GM23248 (cell line): ENCODE data around the gene PLXDC2. TPM values are rescaled to one million over a fixed set of nuclear protein-coding genes. Genes with fewer than 3 reads are reported as not detected.

Source experiments
- DNase-seq: peaks from one replicate; pipeline ENCODE4 v3.0.0-alpha.2; 2015
- H2AFZ ChIP-seq: fragments of 200-600 bp; sonication (generic); 2 replicates; pipeline ENCODE4 v1.6.1; 2016; ENCODE audit warnings: antibody characterized with exemption
- H3F3A ChIP-seq: fragments of 200-600 bp; sonication (generic); 2 replicates; pipeline ENCODE4 v1.6.1; 2016; ENCODE audit warnings: mild to moderate bottlenecking, antibody characterized with exemption, mixed run types; ENCODE audit not compliant: insufficient read depth
- H3K27ac ChIP-seq: fragments of 200-600 bp; sonication (generic); 2 replicates; pipeline ENCODE4 v1.5.1; 2016; ENCODE audit warnings: mild to moderate bottlenecking
- H3K27me3 ChIP-seq: fragments of 200-600 bp; sonication (generic); replicated peaks from 2 replicates; pipeline ENCODE4 v1.6.1; 2016; ENCODE audit warnings: mild to moderate bottlenecking; ENCODE audit not compliant: insufficient read depth
- H3K36me3 ChIP-seq: fragments of 200-600 bp; sonication (generic); 2 replicates; pipeline ENCODE4 v1.6.1; 2016; ENCODE audit warnings: low read depth, mild to moderate bottlenecking
- H3K4me1 ChIP-seq: fragments of 200-600 bp; sonication (generic); 2 replicates; pipeline ENCODE4 v1.6.1; 2016; ENCODE audit warnings: mild to moderate bottlenecking; ENCODE audit not compliant: insufficient read depth
- H3K4me2 ChIP-seq: fragments of 200-600 bp; sonication (generic); one replicate; pipeline ENCODE4 v1.6.1; 2016; ENCODE audit warnings: mild to moderate bottlenecking; ENCODE audit not compliant: unreplicated experiment
- H3K4me3 ChIP-seq: fragments of 200-600 bp; sonication (generic); 2 replicates; pipeline ENCODE4 v1.5.1; 2016; ENCODE audit warnings: mild to moderate bottlenecking
- H3K79me2 ChIP-seq: fragments of 200-600 bp; sonication (generic); 2 replicates; pipeline ENCODE4 v1.6.1; 2016; ENCODE audit warnings: mild to moderate bottlenecking; ENCODE audit not compliant: insufficient read depth
- H3K9ac ChIP-seq: fragments of 200-600 bp; sonication (generic); 2 replicates; pipeline ENCODE4 v1.6.1; 2016; ENCODE audit warnings: mild to moderate bottlenecking
- H3K9me2 ChIP-seq: fragments of 200-600 bp; sonication (generic); 2 replicates; pipeline ENCODE4 v1.6.1; 2016; ENCODE audit warnings: mixed run types, mild to moderate bottlenecking, moderate library complexity; ENCODE audit not compliant: insufficient read depth
- H3K9me3 ChIP-seq: fragments of 200-600 bp; sonication (generic); one replicate; pipeline ENCODE4 v1.6.1; 2017; ENCODE audit warnings: low read depth
- H4K20me1 ChIP-seq: fragments of 200-600 bp; sonication (generic); 2 replicates; pipeline ENCODE4 v1.6.0; 2016; ENCODE audit not compliant: insufficient read depth
- EZH2 ChIP-seq: fragments of 200-600 bp; sonication (generic); IDR thresholded peaks from 2 replicates; pipeline ENCODE4 v1.6.1; 2018; ENCODE audit warnings: antibody characterized with exemption, mild to moderate bottlenecking; ENCODE audit not compliant: insufficient read depth, poor library complexity, severe bottlenecking
- EZH2phosphoT487 ChIP-seq: fragments of 200-600 bp; sonication (generic); IDR thresholded peaks from 2 replicates; pipeline ENCODE4 v1.6.1; 2018; ENCODE audit warnings: antibody characterized with exemption, moderate library complexity, mild to moderate bottlenecking, low read depth; ENCODE audit not compliant: insufficient read depth
- WGBS, 2 experiments: methylation state at CpG; one replicate each; pipeline ENCODE4 v1.1.6; 2015 to 2017; ENCODE audit warnings: low lambda C conversion rate in 2 of 2, low coverage in 1 of 2; ENCODE audit errors: missing lambda C conversion rate in 2 of 2; 5-methylcytosine and 5-hydroxymethylcytosine counted together
- in situ Hi-C: fragments of 300-500 bp; cut with MboI; formaldehyde crosslinking; loops from 2 replicates; pipeline ENCODE4 v1.15.0; 2020
- polyA plus RNA-seq: library from polyadenylated mRNA; unstranded; fragments of >200 nt; fragmentation: Nextera tagmentation; extraction: Ambion mirVana; gene quantifications from 2 replicates; pipeline ENCODE4 v1.2.1, GENCODE V29; 2016
- total RNA-seq: library from RNA; depleted of rRNA; stranded (reverse); fragments of >200 nt; shearing (Covaris generic); gene quantifications from 2 replicates; pipeline ENCODE4 v1.2.3, GENCODE V29; 2014

The PLXDC2 gene
- total and polyA plus RNA-seq, 2 experiments from 2014 or later: 0.81 to 2.3 TPM

DNA sequence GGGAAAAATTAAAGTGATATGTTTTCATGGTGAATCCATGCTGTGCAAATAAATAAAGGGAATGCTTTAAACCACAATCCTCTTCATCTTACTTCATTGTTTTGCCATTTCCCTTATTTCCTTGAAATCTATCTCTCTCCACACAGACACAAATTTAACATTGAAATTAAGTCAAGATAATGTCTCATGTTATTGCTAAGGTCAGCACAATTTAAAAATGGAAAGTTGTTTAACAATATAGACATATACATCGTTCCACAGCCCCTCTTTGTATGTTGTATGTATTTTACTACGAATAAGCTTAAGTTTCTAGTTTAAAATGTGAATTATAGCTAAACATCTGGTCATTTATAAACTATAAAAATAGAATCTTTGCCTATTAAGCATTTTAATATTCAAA is 256.9 kb downstream of the PLXDC2 start:
- Histone ChIP-seq H3K9ac (no peak overlapping the region), H2AFZ (no peak overlapping the region), H4K20me1 (no peaks in the 10 kb centered on the region), H3K9me2 (no peaks in the 10 kb centered on the region), H3K27ac (no peak overlapping the region), H3K36me3 (no peaks in the 10 kb centered on the region), H3K4me3 (no peak overlapping the region), H3K4me2 (no peak overlapping the region), H3F3A (no peaks in the 10 kb centered on the region), H3K27me3 (no peaks in the 10 kb centered on the region), H3K4me1 (no peaks in the 10 kb centered on the region), H3K79me2 (no peaks in the 10 kb centered on the region), H3K9me3 (no peaks in the 10 kb centered on the region)
- DNase-seq: no peak
- TF ChIP-seq EZH2 (no peak), EZH2phosphoT487 (no peak)
- WGBS, 2 experiments: 9% methylated on average over 2 of the region's 2 CpGs
- in situ Hi-C loops: no loop called here

DNA sequence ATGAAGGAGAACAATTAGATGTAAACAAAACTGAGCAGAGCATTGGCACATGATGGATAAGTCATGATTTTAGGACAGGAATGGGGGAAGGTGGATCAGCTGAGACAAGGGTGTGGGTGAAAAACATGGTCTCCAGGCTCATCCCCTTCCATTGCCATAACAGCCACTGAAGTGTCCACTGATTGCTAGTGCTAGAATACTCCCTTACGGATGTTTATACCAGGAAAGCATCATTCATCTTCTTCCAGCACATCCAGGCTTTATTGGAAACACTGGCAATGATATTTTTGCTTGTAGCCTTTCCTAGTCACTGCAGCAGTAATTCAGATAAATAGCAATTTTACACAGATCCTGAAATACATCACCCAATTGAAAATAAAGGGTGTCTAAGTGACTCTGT is 259.5 kb downstream of the PLXDC2 start:
- H3K9ac ChIP-seq: no peak overlapping the region
- TF ChIP-seq EZH2: no peak
- TF ChIP-seq EZH2phosphoT487: no peak
- no peaks in the 10 kb centered on the region for H3K79me2 ChIP-seq
- H3F3A ChIP-seq: no peaks in the 10 kb centered on the region
- no peak overlapping the region for H3K4me3 ChIP-seq
- no peaks in the 10 kb centered on the region for H4K20me1 ChIP-seq
- DNase-seq: no peak
- no peaks in the 10 kb centered on the region for H3K36me3 ChIP-seq
- H3K27me3 ChIP-seq: no peaks in the 10 kb centered on the region
- 8 to 12% methylated on average over 1 of the region's 1 CpG for WGBS, 2 experiments
- no peak overlapping the region for H2AFZ ChIP-seq
- H3K27ac ChIP-seq: no peak overlapping the region
- H3K9me2 ChIP-seq: no peaks in the 10 kb centered on the region
- H3K9me3 ChIP-seq: no peaks in the 10 kb centered on the region
- no peak overlapping the region for H3K4me2 ChIP-seq
- no peaks in the 10 kb centered on the region for H3K4me1 ChIP-seq
- in situ Hi-C loops: no loop called here

DNA sequence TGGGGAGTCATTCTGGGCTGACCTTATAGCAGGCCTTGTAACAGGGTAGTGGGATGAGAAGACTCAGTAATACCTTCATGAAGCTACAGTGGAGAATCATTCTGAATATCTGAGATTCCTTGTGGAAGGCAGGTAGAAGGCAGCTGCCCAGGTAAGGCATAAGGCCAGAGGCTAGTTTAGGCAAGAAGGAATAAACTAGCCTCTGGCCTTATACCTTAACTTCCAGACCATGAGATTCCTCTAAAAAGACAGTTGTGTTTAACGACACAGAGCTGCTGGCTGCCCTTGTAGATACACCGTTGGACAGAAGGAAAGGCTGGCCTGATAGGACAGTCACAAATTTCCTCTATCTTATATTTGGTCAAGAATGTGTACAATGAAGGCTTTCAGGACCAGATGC is 268.2 kb downstream of the PLXDC2 start:
- no peaks in the 10 kb centered on the region for H4K20me1 ChIP-seq

DNA sequence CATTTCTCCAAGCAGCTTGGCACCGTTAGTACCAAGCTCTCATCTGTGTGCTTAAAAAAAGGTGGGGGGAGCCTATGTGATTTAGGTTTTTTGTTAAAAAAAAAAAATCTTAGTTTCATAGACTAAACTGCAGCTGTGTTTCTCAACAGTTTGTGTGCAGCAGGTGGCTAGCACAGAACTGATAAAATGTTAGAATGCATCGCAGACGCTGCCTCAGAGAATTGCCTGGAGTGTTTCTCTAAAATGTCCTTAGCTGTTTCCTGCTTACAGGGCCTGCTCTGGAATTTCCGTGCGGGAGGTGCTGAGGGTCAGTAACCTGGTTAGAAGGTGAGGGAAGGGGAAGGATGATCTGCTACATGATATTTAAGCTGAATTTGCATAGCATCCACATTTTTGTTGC is 268.9 kb downstream of the PLXDC2 start:
- Histone ChIP-seq H4K20me1 (no peaks in the 10 kb centered on the region), H3K36me3 (no peaks in the 10 kb centered on the region), H3K9me3 (no peaks in the 10 kb centered on the region), H3F3A (no peaks in the 10 kb centered on the region), H3K9me2 (no peaks in the 10 kb centered on the region), H3K4me2 (no peak overlapping the region), H3K27ac (no peak overlapping the region), H3K9ac (no peak overlapping the region), H3K27me3 (no peaks in the 10 kb centered on the region), H3K79me2 (no peaks in the 10 kb centered on the region), H3K4me3 (no peak overlapping the region), H2AFZ (no peak overlapping the region), H3K4me1 (no peaks in the 10 kb centered on the region)
- in situ Hi-C loops: no loop called here
- DNase-seq: no peak
- WGBS, 2 experiments: 69 to 80% methylated on average over 5 of the region's 5 CpGs
- TF ChIP-seq EZH2phosphoT487: no peak
- no peak for TF ChIP-seq EZH2

More for the DNA sequence above, 268.2 kb downstream of the PLXDC2 start:
- Histone ChIP-seq H3K4me1 (no peaks in the 10 kb centered on the region), H3K9me3 (no peaks in the 10 kb centered on the region), H2AFZ (no peak overlapping the region), H3K27me3 (no peaks in the 10 kb centered on the region), H3K79me2 (no peaks in the 10 kb centered on the region), H3K4me3 (no peak overlapping the region), H3K27ac (no peak overlapping the region), H3K36me3 (no peaks in the 10 kb centered on the region), H3F3A (no peaks in the 10 kb centered on the region), H3K4me2 (no peak overlapping the region), H3K9ac (no peak overlapping the region), H3K9me2 (no peaks in the 10 kb centered on the region)
- no peak for DNase-seq
- in situ Hi-C loops: no loop called here
- TF ChIP-seq EZH2phosphoT487: no peak
- TF ChIP-seq EZH2: no peak
- 51 to 62% methylated on average over 2 of the region's 2 CpGs for WGBS, 2 experiments

DNA sequence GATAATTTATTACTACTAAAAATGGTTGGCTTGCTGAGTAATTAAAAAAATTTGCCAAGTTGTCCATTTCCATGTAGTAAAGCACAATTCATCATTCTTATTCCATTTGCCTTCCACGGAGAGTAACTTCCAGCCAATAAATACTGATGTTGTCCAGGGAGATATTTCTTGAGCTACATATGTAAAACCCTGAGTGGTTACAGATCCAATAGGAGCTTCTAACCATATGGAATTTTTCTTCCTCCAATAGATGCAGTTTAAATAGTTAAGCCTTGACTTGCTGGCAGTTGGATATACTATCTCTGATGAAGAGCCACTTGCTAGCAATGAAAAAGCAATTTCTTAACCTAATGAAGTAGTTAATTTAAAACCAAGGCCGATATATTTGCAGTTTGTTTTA is 271.1 kb downstream of the PLXDC2 start:
- H3K4me3 ChIP-seq: no peak overlapping the region
- DNase-seq: no peak
- no peaks in the 10 kb centered on the region for H3K36me3 ChIP-seq
- no peak overlapping the region for H3K4me2 ChIP-seq
- in situ Hi-C loops: no loop called here
- H3K27ac ChIP-seq: no peak overlapping the region
- no peaks in the 10 kb centered on the region for H3F3A ChIP-seq
- no peaks in the 10 kb centered on the region for H3K9me3 ChIP-seq
- TF ChIP-seq EZH2 (no peak), EZH2phosphoT487 (no peak)
- no peaks in the 10 kb centered on the region for H3K9me2 ChIP-seq
- H3K4me1 ChIP-seq: no peaks in the 10 kb centered on the region
- no peaks in the 10 kb centered on the region for H4K20me1 ChIP-seq
- H3K27me3 ChIP-seq: no peaks in the 10 kb centered on the region
- 48 to 51% methylated on average over 2 of the region's 2 CpGs for WGBS, 2 experiments
- no peak overlapping the region for H3K9ac ChIP-seq
- H3K79me2 ChIP-seq: no peaks in the 10 kb centered on the region
- no peak overlapping the region for H2AFZ ChIP-seq
